Measurements from ENCODE around the gene CD164. TPM values are rescaled to one million over a fixed set of nuclear protein-coding genes. Genes with fewer than 3 reads are reported as not detected.

Gene CD164
- polyA plus RNA-seq, 3 donors, result 106 to 392 (median 272) TPM

- H3K4me1 ChIP-seq (ENCODE audit: control insufficient read depth in 1 of 2, insufficient read depth in 2 of 2, low read length in 2 of 2), result peaks cover 42 to 52% of the 10 kb centered on the region in 2 donors
- 100% methylated on average over 1 of the region's 8 CpGs for WGBS (ENCODE audit: insufficient coverage)
- no peaks in the 10 kb centered on the region for H3K79me2 ChIP-seq (ENCODE audit: insufficient read depth, low read length)
- H2AFZ ChIP-seq (ENCODE audit: insufficient read depth, low read depth, low read length, poor library complexity, severe bottlenecking), result no peak overlapping the region
- no peak overlapping the region for H3K9ac ChIP-seq (ENCODE audit: insufficient read depth, low read length, poor library complexity, severe bottlenecking)
- DNase-seq, result no peak
- H3K36me3 Mint-ChIP-seq, result peaks cover 0 to 3% of the 10 kb centered on the region in 2 donors
- peak overlapping the region in 2 of 7 donors; percentile 40 to 42 for H3K27ac Mint-ChIP-seq
- no peaks in the 10 kb centered on the region for H3K27me3 ChIP-seq (ENCODE audit: control insufficient read depth in 2 of 2, insufficient read depth in 2 of 2, low read length in 2 of 2)
- no peaks in the 10 kb centered on the region for H3K36me3 ChIP-seq (replicated peaks in 1 of 2; ENCODE audit: control insufficient read depth in 1 of 2, insufficient read depth in 2 of 2, low read length in 2 of 2)
- intact Hi-C loops (cut with micrococcal nuclease), result no loop called here
- no peaks in the 10 kb centered on the region for H3K9me3 ChIP-seq (replicated peaks in 1 of 2; ENCODE audit: control insufficient read depth in 1 of 2, insufficient read depth in 1 of 2, low read length in 2 of 2)
- no peak overlapping the region for H3K4me2 ChIP-seq (replicated peaks; ENCODE audit: extremely low read depth, low read length, poor library complexity, severe bottlenecking)
- H4K20me1 ChIP-seq (ENCODE audit: insufficient read depth, low read length), result no peaks in the 10 kb centered on the region
- no peak for TF ChIP-seq CTCF (IDR thresholded peaks at IDR 0.05)
- H3K4me3 ChIP-seq (replicated peaks in 1 of 3; ENCODE audit: low read depth in 2 of 3, low read length in 3 of 3), result no peak overlapping the region
- H3K9me3 Mint-ChIP-seq, result peaks cover 0 to 3% (median 0%) of the 10 kb centered on the region in 7 donors
- peaks cover 23% of the 10 kb centered on the region for H3K4me1 Mint-ChIP-seq
- H3K27ac ChIP-seq (ENCODE audit: low read depth in 1 of 2, low read length in 2 of 2), result no peak overlapping the region
- no peak overlapping the region for H3K4me3 Mint-ChIP-seq
- peaks cover 0 to under 1% (median 0%) of the 10 kb centered on the region in 3 donors for H3K27me3 Mint-ChIP-seq (ENCODE audit: low read depth in 3 of 3)
Observed at GRCh38 chr6:109321752-109322151, 60.5 kb downstream of the CD164 start.

- Histone ChIP-seq H3K27me3 (ENCODE audit: control insufficient read depth in 2 of 2, insufficient read depth in 2 of 2, low read length in 2 of 2) (no peaks in the 10 kb centered on the region), H3K9ac (ENCODE audit: insufficient read depth, low read length, poor library complexity, severe bottlenecking) (no peak overlapping the region), H3K9me3 (replicated peaks in 1 of 2; ENCODE audit: control insufficient read depth in 1 of 2, insufficient read depth in 1 of 2, low read length in 2 of 2) (no peaks in the 10 kb centered on the region), H3K4me1 (ENCODE audit: control insufficient read depth in 1 of 2, insufficient read depth in 2 of 2, low read length in 2 of 2) (peaks cover 28 to 42% of the 10 kb centered on the region in 2 donors), H3K4me2 (replicated peaks; ENCODE audit: extremely low read depth, low read length, poor library complexity, severe bottlenecking) (no peak overlapping the region), H2AFZ (ENCODE audit: insufficient read depth, low read depth, low read length, poor library complexity, severe bottlenecking) (no peak overlapping the region), H4K20me1 (ENCODE audit: insufficient read depth, low read length) (no peaks in the 10 kb centered on the region), H3K79me2 (ENCODE audit: insufficient read depth, low read length) (no peaks in the 10 kb centered on the region), H3K4me3 (replicated peaks in 1 of 3; ENCODE audit: low read depth in 2 of 3, low read length in 3 of 3) (no peak overlapping the region), H3K27ac (ENCODE audit: low read depth in 1 of 2, low read length in 2 of 2) (no peak overlapping the region), H3K36me3 (replicated peaks in 1 of 2; ENCODE audit: control insufficient read depth in 1 of 2, insufficient read depth in 2 of 2, low read length in 2 of 2) (no peaks in the 10 kb centered on the region)
- no peak for DNase-seq
- Mint-ChIP-seq H3K27me3 (ENCODE audit: low read depth in 3 of 3) (no peaks in the 10 kb centered on the region), H3K9me3 (peaks cover 0 to 3% (median 0%) of the 10 kb centered on the region in 7 donors), H3K27ac (no peak overlapping the region), H3K4me1 (peaks cover 19% of the 10 kb centered on the region), H3K36me3 (peaks cover 0 to 3% of the 10 kb centered on the region in 2 donors), H3K4me3 (no peak overlapping the region)
- TF ChIP-seq CTCF (IDR thresholded peaks at IDR 0.05), result no peak
- 89% methylated on average over 1 of the region's 2 CpGs for WGBS (ENCODE audit: insufficient coverage)
- intact Hi-C loops (cut with micrococcal nuclease), result no loop called here
Observed at GRCh38 chr6:109320072-109320471, 62.2 kb downstream of the CD164 start.
